ENCODE measurements around the gene GGN. TPM values are rescaled to one million over a fixed set of nuclear protein-coding genes. Genes with fewer than 3 reads are reported as not detected.
A peak's percentile ranks its signal among the peaks of the same experiment; 100 is the strongest.
"Not testable (repeated sequence)": the region's sequence is repeated elsewhere in the genome, so short reads cannot be mapped to it uniquely, and the experiment has no call there.

The GGN gene, protein sequence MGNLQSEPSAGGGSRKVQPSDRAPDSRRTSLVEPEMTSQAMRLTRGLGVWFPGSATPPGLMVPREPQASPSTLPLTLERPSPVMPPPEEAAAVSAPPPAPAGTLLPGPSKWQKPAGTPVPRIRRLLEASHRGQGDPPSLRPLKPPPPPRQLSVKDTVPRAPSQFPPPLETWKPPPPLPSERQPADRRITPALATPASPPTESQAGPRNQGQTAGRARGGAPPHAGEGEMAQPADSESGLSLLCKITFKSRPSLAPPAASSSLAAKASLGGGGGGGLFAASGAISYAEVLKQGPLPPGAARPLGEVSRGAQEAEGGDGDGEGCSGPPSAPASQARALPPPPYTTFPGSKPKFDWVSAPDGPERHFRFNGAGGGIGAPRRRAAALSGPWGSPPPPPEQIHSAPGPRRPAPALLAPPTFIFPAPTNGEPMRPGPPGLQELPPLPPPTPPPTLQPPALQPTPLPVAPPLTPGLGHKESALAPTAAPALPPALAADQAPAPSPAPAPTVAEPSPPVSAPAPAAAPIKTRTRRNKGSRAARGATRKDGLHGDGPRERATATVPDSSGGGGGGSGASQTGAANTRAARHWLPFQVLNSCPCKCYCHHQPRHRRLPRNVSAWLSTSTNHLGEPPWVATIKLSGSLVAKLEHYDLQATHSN
- not detected for total RNA-seq

GRCh38 chr19:38387550-38388348 is at the start of gene GGN:
Gene GGN (minus strand): TSS chr19:38388034. CDS start chr19:38387261, 773 bp downstream.
- DNase-seq (ENCODE audit: low spot score) = peak; percentile 74
- peak; percentile 82 for ATAC-seq

- ATAC-seq (no peak), DNase-seq (ENCODE audit: low spot score) (no peak)
Measured at GRCh38 chr19:38437295-38437694, 49.5 kb upstream of the GGN start.

DNA sequence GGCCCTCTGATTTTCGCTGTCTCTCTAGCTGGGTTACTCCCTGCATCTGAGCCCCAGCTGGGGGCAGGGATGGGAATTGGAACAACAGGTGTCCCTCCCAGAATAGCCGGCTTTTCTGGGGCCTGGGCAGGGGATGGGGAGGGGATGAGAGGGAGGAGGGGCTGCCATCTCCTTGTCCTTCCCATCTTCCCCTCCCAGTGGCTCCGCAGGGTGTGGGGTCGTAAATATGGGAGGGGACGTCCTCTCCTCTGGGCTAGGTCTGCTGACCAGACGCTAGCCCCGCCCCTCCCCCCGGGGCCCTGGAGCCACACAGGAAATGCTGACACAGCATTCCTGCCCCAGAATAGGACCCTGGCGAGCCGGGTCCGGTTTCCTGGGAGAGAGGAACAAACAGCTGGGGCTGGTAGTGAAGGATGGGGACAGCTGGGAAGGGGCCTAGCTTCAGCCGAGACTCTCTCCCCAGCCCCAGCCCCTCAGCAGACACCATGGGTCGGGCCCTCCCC is 46.8 kb upstream of the GGN start:
- peak; percentile 32 for ATAC-seq
- DNase-seq (ENCODE audit: low spot score) = no peak

DNA sequence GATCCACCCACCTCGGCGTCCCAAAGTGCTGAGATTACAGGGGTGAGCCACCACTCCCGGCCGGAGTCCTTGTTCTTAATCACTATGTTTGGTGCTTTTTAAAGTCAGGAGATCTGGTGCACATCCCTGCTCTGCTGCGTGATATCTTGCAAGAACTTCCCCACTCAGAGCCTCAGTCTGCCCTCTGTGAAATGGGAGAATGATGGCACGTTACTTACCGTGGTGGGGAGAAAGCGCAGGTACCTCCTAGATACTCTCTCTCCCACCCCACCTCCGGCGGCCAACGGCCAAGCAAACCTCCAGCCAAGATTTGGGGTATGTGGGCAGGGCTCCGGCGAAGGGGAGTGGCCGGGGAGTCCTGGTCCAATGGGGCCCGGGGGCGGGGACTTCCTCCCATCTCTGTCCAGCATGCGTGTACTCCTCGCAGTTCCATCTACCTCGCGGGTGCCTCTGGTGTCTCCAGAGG is 45.5 kb upstream of the GGN start, which contains the start of gene RYR1:
Gene RYR1 (plus strand): TSS at position 424 of the 466 bp plus-strand sequence. CDS start 139 bp downstream, outside the sequence.
- ATAC-seq (peak; percentile 68), DNase-seq (ENCODE audit: low spot score) (no peak)

DNA sequence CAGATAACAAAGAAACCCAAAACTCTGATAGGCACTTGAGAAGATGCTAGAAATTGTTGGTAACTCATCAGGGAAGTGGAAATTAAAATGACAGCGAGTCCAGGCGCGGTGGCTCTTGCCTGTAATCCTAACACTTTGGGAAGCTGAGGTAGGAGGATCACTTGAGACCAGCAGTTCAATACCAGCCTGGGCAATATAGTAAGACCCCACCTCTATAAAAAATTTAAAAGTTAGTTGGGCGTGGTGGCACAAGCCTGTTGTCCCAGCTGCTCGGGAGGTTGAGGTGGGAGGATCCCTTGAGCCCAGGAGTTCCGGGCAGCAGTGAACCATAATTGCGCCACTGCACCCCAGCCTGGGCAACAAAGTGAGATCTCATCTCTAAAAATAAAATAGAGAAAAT is 43.1 kb upstream of the GGN start:
- ATAC-seq (no peak), DNase-seq (ENCODE audit: low spot score) (no peak)

- no peak for ATAC-seq
Measured at GRCh38 chr19:38429811-38430156, 42.0 kb upstream of the GGN start.

GRCh38 chr19:38429055-38429810 is 41.4 kb upstream of the GGN start:
- no peak for ATAC-seq
- DNase-seq (ENCODE audit: low spot score) = no peak

More at GRCh38 chr19:38429811-38430156, 42.0 kb upstream of the GGN start:
- DNase-seq (ENCODE audit: low spot score) = no peak

- DNase-seq (ENCODE audit: low spot score); ATAC-seq: not testable (repeated sequence)
Measured at GRCh38 chr19:38427035-38427677, 39.3 kb upstream of the GGN start.

DNA sequence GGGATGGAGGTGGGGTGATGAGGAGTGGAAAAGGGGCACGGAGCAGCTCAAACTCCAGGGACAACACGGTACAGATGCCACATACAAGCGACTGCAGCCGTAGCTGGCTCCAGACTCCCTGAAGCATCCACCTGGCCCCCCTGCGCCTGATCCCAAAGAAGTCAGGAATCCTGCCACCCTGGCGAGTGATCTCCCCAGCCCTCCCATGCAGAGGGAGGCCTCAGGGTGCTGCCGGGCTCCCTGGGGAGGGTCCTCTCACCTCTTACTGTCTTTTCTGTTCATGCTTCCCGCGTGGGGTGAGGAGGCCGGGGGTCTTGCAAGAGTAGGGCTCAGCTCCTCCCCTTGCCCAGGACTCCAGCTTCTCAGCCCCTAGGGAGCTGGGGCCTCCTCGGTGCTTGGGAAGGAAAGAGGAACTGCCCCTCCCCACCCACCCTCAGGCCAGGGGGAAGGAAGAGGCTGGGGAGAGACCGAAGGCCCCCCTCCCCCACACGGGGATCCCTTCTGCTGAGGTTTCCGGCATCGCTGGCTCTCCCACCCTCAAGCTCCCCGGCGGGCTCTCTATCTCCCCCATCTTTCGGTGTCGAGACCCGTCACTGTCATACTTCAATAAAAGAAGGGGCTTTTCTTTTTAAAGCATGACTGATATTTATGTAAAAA is 38.1 kb upstream of the GGN start, which contains the start of gene RASGRP4:
Gene RASGRP4 (minus strand): TSS at position 410 of the 657 bp plus-strand sequence. CDS start 128 bp downstream, at position 282.
- ATAC-seq (peak; percentile 41), DNase-seq (ENCODE audit: low spot score) (no peak)

DNA sequence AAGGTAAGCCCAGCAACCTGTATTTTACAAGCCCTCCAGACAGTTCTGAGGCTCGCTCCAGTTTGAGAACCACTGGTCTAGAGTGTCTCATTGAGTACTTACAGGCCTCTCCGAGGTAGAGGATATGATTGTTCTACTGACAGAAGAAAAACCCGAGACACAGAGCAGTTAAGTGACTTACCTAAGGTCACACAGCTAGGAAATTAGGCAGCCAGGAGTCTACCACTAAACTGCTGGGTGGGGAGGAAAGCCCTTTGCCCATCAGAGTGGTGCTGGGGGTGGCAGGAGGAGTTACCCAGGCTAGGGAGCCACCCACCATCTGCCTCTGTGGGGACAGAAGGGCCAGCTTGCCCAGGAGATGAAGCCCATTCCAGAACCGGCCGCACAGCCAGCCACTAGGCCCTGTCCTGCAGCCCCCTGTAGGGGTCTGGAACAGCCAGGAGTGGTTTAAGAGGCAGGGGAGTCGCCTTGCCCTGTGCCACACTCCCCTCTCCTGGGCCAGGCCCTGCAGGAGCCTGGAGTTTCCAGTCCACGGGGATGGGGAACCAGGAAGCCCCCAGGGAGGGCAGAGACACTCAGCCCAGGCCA is 37.5 kb upstream of the GGN start:
- ATAC-seq (no peak), DNase-seq (ENCODE audit: low spot score) (no peak)

DNA sequence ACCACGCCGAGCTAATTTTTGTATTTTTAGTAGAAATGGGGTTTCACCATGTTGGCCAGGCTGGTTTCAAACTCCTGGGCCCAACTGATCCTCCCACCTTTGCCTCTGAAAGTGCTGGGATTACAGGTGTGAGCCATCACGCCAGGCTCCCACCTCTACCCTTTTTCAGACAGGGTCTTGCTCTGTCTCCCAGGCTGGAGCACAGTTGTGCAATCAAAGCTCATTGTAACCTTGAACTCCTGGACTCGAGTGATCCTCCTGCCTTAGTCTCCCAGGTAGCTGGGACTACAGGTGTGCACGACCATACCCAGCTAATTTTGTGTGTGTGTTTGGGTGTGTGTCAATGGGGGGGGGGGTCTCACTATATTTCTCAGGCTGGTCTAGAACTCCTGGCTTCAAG is 36.4 kb upstream of the GGN start:
- DNase-seq (ENCODE audit: low spot score) (no peak), ATAC-seq (no peak)

DNA sequence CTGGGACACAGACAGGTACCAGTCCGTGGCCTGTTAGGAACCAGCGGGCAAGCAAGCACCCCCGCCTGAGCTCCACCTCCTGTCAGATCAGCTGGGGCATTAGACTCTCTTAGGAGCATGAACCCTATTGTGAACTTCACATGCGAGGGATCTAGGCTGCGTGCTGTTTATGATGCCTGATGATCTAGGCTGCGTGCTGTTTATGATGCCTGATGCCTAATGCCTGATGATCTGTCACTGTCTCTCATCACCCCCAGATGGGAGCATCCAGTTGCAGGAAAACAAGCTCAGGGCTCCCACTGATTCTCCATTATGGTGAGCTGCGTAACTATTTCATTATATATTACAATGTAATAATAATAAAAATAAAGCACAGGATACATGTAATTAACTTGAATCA is 34.6 kb upstream of the GGN start:
- no peak for DNase-seq (ENCODE audit: low spot score)
- no peak for ATAC-seq

DNA sequence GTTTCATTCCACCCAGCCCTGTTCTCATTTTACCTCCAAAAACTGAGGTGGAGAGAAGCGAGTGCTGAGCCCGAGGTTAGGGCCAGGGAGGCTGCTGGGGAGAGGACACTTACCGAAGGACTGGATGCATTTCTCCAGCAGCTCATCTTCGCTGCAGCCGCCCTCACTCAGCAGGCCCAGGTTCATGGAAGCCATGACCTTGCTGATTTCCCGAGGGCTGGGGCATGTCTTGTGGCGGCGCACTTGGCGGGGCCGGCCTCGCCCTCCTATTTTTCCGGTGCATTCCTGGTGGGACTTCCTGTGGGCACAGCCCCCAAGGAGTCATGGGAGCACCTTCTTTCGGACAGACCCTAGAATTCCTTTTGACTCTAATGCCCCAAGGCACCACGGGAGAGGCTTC is 34.0 kb upstream of the GGN start:
- DNase-seq (ENCODE audit: low spot score) (no peak), ATAC-seq (no peak)

DNA sequence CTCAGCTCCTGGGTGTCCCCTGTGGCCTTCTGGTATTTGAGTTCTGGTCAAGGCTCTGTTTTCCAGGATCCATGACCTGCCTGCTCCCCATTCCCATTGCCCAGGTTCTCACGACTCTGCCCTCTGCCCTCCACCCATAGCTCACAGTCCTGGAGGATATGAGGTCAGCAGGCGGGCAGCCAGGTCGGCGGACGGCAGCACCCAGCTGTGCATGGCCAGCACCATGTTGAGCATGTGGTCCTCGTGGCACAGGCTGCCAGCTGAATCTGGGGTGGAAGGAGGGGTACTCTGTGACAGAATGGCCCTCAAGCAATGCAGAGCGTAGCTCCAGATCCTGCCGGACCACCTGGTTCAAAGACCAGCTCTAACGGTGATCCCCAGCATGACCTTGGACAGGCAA is 33.1 kb upstream of the GGN start:
- ATAC-seq = no peak
- DNase-seq (ENCODE audit: low spot score) = no peak

DNA sequence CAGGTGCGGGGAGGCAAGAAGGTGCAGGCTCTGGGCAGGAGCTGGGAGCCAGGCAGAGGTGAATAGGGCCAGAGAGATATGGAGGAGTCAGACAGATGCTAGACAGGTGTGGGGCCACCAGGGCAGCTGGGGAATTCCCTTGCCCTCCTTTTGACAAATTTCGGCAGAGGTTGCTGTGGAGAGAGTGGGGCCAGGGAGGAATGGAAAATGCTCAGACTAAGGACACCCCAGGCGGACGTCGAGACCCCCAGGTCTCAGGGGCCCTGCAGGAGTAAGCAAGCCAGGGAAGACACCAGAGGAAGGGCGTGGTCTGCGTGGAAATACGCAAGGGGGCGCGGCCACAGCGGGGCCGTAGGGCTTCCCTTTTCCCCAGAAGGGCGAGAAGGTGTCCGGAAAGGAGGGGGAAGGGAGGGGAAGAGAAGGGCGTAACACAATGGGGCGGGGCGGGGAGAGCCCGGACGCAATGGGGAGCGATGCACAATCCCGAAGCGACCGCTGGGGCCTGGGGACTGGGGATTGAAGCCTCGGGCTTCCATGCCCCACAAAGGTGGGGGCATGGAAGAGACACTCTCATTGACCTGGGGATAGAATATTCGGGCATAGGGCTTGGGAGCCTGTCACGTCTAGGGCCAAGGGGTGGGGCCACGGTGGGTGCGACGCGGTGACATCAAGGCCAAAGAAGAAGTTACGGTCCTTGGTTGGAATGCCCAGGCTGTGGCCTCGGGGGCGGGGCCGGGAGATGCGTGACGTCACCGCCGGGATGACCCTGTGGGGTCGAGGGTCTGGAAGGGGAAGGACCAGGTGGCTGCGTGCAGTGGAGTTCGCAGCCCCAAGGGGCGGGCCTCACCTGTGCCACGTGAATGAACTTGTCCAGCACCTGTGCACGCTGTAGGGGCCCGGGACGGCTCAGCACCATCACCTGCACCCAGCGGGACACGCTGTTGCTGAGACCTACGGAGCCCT is 30.0 kb upstream of the GGN start:
- peak; percentile 56 for DNase-seq (ENCODE audit: low spot score)

DNA sequence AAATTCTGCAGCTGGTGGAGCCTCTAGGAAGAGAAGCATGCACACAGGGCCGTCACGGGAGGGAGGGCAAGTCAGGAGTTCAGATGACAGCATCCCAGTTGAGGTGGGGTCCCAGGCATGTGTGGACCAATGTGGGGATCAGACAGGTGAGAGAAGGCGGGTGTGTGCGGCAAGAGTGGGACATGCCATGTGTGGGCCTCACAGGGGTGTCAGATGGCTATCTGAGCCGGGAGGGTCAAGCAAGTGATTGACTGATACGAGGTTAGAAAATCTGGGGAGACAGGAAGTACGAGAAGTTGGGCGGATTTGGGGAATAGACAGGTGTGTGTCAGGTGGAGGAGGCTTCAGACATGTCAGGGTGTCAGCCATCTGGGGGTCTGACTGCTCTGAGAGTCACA is 29.3 kb upstream of the GGN start:
- DNase-seq (ENCODE audit: low spot score) (no peak), ATAC-seq (no peak)

More for the DNA sequence above, 30.0 kb upstream of the GGN start:
- ATAC-seq = peak; percentile 69

DNA sequence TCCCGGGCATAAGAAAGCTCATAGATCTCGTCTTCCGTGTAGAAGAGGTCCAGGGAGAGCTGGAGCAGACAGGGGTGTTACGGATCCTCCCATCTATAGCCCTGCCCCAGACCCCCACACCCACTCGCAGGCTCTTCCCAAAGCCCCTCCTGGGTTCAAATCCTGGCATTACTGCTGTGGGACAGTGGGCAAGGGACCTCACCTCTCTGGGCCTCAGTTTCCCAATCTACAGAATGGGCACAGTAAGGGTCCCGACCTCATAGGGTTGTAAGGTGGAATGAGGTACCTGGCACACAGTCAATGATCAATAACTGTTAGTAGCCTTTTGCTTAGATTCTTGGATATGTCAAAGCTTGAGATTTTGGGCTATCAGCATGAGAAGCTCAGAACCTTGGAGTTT is 25.6 kb upstream of the GGN start:
- DNase-seq (ENCODE audit: low spot score) (no peak), ATAC-seq (no peak)

- no peak for DNase-seq (ENCODE audit: low spot score)
- ATAC-seq = no peak
Measured at GRCh38 chr19:38412961-38413360, 25.1 kb upstream of the GGN start.

All from left lobe of liver (tissue), 2 donors.